GM19023 (cell line): ENCODE measurements around the gene CAMTA1.
"Not testable (repeated sequence)": the region's sequence is repeated elsewhere in the genome, so short reads cannot be mapped to it uniquely, and the experiment has no call there.

Experiments used
- ATAC-seq: cut with Tn5 transposase; IDR thresholded peaks from one replicate; pipeline ENCODE4 v1.9.1; 2021; ENCODE audit warnings: mild to moderate bottlenecking, moderate library complexity; ENCODE audit not compliant: unreplicated experiment

CAMTA1 gene

GRCh38 chr1:7319196-7319595 is 533.9 kb downstream of the CAMTA1 start:
- no peak for ATAC-seq

- ATAC-seq = no peak
Observed at GRCh38 chr1:7320661-7321060, 535.4 kb downstream of the CAMTA1 start.

DNA sequence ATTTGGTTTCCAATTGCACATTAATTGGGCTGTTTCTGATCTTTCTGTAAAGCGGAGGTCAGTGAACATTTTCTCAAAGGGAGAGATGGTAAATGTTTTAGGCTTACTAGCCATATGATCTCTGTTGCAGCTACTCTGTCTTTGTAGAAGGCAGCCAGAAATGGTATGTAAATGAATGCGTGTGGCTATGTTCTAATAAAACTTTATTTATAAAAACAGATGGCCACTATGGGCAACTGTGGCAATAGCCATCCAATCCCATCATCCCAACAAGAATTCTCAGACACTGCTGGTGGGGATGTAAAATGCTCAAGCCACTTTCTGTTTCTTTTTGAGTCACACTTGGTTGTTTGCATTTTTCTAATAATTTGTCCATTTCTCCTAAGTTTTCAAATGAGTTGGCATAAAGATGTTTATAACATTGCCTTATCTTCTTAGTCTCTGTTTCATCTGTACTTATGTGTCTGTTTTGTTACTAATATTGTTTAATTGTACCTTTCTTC is 537.1 kb downstream of the CAMTA1 start:
- ATAC-seq = no peak

GRCh38 chr1:7322912-7323311 is 537.7 kb downstream of the CAMTA1 start:
- ATAC-seq = no peak

- ATAC-seq = no peak
Observed at GRCh38 chr1:7325254-7325653, 540.0 kb downstream of the CAMTA1 start.

DNA sequence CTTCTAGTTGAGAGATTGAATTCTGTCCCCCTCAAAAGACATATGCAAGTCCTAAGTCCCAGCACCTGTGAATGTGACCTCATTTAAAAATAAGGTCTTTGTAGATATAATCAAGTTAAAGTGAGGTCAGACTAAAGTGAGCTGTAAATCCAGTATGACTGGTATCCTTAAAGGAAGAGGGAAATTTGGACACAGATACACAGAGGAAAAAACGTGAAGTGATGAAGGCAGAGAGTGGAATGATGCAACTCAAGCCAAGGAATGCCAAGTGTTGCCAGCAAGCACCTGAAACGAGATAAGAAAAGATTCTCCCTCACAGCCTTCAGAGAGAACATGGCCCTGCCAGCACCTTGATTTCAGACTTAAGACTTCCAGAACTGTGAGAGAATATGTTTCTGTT is 541.1 kb downstream of the CAMTA1 start:
- no peak for ATAC-seq

GRCh38 chr1:7327849-7328248 is 542.6 kb downstream of the CAMTA1 start:
- no peak for ATAC-seq

DNA sequence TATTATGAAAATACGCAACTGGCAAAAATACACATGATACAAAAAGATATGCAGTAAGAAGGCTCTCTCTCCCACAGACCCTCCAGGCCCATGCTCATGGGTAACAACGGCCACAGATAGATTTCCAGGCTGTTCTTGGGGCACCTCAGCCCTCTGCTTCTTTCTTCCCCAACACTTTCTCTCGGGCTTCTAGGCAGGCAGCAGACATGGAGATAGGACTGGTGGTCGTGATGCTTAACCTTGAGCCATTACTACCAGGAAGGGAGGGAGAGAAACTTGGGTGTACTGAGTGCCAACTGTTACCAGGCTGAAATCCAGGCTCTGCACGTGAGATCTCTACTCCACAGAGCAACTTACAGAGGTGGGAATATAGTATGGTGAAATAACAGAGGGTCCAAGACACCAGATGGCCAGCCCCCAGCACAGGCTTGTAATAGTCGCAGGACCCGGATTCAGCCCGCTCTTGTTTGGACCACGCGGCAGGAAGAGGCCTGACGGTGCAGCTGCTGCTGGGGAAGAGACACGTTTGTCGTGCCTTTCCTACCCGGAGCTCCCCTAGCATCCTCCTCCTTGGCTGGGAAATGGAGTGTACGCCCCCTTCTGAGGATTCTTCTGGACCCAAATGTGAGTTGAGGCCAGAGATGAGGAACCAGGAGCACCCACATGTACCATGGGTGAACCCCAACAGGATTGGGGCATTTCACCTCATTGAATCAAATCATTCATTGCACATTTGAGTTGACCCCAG is 544.8 kb downstream of the CAMTA1 start:
- ATAC-seq = no peak

- ATAC-seq = not testable (repeated sequence)
Observed at GRCh38 chr1:7330726-7331125, 545.5 kb downstream of the CAMTA1 start.

- no peak for ATAC-seq
Observed at GRCh38 chr1:7331926-7332535, 546.8 kb downstream of the CAMTA1 start.

DNA sequence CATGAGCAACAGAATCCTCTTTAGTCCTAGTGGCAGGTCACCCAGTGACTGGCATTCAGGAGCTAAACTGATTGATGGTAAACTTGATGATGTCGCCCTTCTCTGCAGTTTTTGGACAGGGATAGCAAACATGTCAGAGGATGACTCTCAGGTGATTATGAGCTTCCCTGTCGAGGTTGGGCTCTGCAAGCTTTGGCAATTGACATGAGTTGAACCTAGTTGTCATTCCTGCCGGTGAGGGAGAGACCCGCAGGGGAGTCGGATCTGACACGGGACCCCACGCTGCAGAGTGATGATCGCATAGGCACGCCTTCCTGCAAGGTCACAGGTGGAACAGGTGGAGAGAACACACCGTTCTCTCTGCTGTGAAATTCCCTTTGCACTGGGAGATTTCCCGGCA is 547.8 kb downstream of the CAMTA1 start:
- ATAC-seq = no peak

GRCh38 chr1:7333620-7334019 is 548.4 kb downstream of the CAMTA1 start:
- ATAC-seq = no peak

GRCh38 chr1:7334475-7335035 is 549.3 kb downstream of the CAMTA1 start:
- ATAC-seq = no peak

DNA sequence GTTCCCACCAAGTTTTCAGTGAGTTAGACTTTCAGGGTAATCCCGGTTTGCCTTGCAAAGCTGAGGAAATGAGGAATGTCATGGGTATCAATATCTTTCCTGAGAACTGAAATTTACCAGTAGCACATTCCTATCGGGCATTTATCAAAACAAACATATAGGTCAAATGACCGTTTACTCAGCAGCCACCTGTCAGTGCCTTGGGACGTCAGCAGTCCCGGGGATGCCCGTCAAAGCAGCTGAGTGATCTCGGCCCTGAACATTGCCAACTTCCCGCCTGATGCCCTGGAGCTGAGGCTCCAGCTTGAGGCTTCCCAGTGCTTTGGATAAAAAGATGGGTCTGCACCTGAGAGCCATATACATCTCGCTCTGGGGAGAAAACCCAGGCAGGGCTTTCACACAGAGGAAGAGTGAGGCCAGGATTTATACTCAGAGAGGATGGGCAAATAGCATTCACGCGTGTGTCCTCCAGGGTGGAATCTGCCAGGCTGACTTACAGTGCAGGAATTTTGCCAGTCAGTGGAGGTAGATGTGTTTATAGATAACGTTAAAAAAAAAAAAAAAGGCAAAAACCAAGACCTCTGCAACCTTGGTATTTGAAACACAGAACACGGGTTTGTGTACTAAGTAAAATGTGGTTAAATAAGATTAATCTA is 550.1 kb downstream of the CAMTA1 start:
- no peak for ATAC-seq

- no peak for ATAC-seq
Observed at GRCh38 chr1:7338439-7338838, 553.2 kb downstream of the CAMTA1 start.

- ATAC-seq = no peak
Observed at GRCh38 chr1:7339014-7339413, 553.8 kb downstream of the CAMTA1 start.

DNA sequence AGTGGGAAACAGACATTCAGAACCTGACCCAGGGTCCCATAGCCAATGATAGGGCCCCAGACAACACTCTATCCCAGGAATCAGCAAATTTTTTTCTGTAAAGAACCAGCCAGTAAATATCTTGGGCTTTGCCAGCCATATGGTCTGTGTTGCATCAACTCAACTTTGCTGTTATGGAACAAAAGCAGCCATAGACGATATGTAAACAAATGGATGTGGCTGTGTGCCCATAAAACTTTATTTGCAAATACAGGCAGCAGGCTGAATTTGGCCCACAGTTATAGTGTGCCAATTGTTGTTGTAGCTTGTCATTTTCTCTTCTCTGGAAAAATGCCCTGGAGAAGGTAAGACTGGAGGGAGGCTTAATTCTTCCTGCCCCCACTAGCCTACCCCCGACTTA is 554.7 kb downstream of the CAMTA1 start:
- ATAC-seq = no peak

DNA sequence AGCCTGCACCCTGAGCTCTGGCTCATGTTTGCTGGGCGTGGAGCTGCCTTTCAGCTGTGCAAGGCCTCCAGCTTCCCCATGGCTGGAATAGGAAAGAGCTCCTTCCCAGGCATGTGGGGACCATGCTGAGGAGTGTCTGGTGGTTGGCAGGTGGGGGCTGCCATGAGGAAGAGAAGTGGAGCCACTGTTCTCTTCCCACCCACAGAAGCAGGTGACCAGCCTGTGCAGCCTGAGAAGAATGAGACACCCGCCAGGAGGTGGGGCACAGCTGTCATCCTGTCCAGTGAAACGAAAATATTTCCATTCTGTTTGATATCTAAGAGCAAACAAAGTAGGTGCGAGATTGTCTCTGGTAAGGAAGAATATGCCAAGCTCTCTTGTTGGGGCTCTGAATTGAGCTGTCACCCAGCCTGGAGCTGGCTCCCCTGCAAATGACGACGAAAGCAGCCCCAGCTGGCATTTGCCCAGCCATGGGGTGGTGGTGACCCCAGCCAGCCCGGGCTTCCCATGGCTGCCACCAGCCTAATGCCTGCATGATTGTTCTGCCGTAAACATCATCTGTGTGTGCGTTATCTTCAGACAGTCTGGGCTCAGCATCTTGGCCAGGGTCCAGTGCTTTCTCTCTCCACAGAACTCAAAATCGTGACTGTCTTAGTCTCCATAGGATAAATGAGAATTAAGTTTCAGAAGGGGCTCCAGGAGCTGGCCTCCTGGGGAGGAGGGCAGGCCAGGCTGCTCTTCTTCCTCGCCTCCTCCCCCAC is 556.1 kb downstream of the CAMTA1 start:
- ATAC-seq = no peak

DNA sequence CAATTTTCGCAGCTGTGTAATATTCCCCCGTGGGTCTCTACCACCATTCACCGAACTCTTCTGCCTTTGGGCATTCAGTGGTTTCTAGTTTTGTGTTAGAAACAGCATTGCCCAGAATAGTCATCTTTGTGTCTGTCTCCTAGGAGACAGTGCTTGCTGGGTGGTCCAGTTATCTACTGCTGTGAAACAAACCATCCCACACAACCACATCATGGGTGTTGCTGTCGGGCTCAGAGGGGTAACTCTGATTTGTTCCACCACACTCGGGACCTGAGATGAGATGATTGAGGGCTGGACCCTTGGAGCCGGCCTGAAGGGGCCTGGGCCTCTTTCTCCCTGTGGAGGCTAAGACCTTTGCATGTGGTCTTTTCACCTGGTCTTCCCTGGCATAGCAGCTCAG is 558.6 kb downstream of the CAMTA1 start:
- no peak for ATAC-seq

GRCh38 chr1:7344299-7344698 is 559.0 kb downstream of the CAMTA1 start:
- no peak for ATAC-seq

GRCh38 chr1:7345516-7345915 is 560.3 kb downstream of the CAMTA1 start:
- ATAC-seq = no peak
